Right forelimb (tissue), 1 donor: ENCODE data around the gene GPR6.

Experiments
- DNase-seq: peaks from one replicate; pipeline ENCODE4 v3.0.0-alpha.2; 2018

The GPR6 gene

DNA sequence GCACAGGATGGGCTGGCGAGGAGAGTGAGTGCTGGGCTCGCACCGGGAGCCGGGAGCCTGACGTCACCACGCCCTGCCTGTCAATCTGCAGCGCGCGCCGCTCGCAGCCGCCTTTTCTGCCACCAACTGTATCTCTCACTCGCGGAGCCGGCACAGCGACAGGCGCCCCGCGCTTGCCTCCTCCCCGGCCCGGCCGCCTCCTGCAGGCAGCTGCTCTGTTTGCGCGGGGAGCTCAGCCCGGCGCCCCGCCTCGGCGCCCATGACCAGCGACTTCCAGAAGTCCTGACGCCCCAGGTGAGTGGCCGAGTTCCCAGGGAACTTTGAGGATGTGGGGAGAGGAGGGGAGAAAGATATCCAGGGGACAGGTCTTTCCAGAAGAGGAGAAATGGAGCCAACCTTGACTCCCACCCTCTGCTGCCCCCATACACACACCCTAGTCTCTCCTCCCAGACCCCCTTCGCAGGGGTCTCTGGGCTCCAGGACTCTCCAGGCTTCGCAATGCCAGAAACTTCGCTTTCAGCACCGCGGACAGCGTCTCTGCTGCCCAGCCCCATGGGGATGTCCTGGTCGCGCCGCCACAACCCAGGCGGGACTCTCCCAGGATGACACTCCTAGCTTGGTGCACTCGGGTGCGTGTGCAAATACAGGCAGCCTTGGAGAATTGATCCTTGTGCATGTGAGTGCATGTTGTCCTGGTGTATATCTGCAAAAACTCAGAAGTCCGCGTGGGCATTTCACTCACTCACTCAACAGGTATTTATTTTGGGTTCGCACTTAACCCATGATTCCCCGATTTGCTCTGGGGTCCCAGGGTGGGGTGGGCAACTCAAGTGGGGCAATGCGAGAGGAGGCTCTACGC lies at the start of gene GPR6:
Gene GPR6 (plus strand): TSS at position 138 of the 859 bp plus-strand sequence. CDS start 802 bp downstream, outside the sequence.
- DNase-seq: peak; percentile 77

- no peak for DNase-seq
Measured at GRCh38 chr6:109934293-109934692, 43.8 kb upstream of the GPR6 start.

- DNase-seq: no peak
Measured at GRCh38 chr6:109939654-109940053, 38.5 kb upstream of the GPR6 start.

DNA sequence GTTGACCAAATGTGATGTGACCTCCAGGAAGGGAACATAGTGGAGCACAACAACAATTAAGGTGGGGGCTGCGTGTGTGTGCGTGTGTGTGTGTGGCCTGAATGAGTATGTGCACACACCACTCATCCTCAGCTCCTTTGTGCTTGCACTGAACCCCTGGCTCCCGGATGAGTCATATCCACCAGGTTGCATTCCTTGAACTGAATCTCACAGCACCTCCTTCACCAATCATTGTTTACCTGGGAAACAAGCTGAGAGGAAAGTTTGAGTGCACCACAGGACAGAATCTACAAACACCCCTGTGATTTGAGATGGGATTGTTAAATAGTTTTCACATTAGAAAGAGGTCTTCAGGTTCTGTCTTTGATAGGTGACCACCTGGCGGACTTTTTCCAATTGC lies 33.7 kb upstream of the GPR6 start:
- DNase-seq: no peak

- DNase-seq: no peak
Measured at GRCh38 chr6:109945091-109945490, 33.0 kb upstream of the GPR6 start.

DNA sequence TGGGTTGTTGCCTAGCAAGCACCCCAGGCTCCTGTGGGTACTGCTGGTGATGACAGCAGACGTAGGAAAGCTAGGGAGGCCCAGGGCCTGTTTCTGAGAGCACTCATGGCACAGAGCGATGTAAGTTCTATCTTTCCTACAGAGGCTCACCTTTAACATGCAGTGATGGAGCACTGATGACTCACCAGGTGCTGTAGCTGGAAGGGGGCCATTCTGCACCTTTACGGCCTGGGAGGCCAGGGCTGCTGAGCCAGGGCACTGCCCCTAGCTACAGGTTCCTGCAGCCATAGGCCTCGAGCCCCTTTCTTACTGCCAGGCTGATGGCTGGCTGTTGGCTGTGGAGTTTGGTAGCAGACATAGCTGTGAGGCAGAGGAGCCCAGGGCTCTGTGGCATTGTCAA lies 31.1 kb upstream of the GPR6 start:
- no peak for DNase-seq

DNA sequence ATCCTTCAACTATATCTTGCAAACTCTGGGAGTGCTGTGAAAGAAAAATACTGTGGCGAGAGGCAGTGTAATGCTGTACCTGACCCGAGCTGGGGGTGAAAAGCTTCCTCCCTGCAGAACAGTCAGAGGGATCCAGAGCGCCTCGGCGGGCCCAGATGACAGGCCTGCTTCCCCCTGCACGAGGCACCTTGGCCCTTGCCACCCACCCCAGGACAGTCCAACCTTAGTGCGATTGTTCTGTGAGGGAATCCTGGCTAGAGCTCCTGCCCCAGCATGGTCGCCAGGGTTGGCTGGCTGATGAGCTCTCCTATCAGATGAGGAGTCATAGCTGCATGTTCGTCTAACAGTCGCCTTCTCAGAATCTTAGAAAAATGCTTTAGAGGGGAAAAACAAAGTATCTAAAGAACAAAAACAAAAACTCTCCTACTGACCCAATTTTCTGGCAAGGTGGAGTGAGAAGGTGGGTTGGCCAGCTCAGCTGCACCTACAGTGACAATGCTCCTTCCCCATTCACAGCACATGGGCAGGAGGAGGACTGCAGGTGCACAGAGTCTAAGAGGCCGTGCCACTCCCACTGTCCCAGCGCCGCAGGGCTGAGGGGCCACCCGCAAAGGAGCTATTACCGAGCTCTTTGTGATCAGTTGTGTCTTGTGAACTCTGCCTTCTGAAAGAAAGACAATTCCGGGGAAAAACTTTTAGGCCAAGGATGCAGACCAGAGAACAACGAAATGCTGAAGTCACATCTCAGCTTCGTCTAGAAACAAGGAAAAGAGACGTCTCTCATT lies 28.6 kb upstream of the GPR6 start:
- no peak for DNase-seq

DNA sequence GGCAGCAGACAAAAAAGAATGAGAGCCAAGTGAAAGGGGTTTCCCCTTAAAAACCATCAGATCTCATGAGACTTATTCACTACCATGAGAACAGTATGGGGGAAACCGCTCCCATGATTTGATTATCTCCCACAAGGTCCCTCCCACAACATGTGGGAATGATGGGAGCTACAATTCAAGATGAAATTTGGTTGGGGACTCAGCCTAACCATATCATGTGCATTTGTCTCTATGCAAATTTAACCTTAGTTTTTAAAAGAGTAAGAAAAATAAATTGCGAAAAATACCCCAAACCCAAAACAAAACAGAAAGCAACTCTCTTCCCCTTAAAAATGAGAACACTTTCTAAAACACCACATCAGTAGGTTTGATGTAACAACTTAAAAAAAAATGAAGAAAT lies 22.6 kb upstream of the GPR6 start:
- no peak for DNase-seq

GRCh38 chr6:109958626-109959025 lies 19.5 kb upstream of the GPR6 start:
- DNase-seq: no peak

- DNase-seq: no peak
Measured at GRCh38 chr6:109961611-109962041, 16.5 kb upstream of the GPR6 start.

GRCh38 chr6:109962271-109962670 lies 15.8 kb upstream of the GPR6 start:
- DNase-seq: no peak

DNA sequence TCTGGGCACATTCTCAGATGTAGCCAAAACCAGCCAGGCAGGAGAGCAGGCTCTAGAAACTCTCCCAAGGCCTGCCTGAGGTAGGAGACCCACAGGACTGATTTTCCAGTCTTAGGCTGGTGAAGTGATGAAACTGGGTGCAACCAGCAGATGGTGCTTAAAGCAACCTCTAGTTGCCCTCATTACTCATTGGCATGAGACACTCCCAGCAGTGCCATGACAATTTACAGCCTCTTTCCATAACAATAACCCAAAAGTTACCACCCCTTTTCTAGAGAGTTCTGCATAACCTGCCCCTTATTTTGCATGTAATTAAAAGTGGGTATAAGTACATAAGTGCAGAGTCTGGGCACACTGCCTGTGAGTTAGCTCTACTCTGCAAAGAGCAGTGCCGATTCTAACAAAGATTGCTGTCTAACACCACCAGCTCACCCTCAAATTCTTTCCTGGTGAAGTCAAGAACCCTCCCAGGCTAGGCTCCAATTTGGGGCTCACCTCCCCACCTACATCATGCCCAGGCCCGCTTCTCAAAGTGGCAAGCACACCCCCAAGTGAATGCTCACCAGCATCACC lies 14.4 kb upstream of the GPR6 start:
- no peak for DNase-seq

DNA sequence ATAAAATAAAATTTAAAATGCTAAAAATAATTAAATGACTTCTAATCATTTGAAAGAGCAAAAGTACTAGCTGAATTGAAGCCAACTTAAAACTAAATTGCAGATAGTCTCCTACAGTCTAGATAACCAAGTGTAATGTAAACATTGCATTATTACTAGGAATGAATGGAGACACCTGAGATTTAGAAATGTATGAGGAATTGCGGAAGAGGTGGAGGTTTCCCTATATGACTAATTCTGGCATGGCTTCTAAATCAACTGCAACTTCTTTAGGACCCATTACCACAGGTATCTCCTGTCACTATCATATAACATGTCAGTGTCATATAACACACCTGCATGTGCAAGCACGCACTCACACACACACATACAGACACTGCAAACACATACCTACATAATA lies 13.2 kb upstream of the GPR6 start:
- no peak for DNase-seq

DNA sequence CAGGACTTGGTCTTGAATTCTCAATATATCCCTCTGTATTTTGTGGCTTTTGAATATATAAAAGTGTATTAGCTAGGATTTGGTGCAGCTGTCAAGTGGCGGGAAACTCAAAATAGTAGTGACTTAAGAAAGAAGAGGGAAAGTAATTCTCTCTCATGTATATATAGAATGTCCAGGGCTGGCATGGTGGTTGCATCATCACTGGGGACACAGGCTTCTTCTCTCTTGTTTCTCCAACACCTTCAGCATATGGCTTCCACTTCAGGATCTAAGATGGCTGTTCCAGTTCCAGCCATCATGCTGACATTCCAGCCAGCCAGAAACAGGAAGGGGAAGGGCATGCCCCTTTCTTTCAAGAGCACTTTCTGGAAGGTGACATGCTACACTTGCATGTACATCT lies 11.8 kb upstream of the GPR6 start:
- no peak for DNase-seq

- DNase-seq: no peak
Measured at GRCh38 chr6:109977791-109978173, 329 bp upstream of the GPR6 start.

- no peak for DNase-seq
Measured at GRCh38 chr6:109979033-109979921, 1.2 kb downstream of the GPR6 start.

GRCh38 chr6:109984410-109984809 lies 6.3 kb downstream of the GPR6 start:
- no peak for DNase-seq

DNA sequence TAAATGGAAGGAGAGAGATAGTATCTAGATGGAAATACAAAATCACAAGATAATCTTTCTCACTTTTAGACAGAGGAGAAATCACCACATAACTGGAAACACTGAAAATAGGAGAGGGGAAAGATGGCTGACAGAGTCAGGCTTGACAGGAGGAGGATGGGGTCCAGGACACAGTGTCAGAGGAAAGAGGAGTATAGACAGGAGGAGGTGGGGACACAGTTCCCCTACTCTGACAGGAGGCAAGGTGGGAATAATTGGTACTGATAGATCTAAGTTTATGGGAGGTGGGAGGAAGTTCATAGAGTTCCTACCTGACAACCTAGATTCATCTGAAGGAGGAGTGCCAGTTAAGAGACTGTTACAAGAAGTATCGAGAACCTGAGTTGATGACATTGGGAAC lies 9.1 kb downstream of the GPR6 start:
- DNase-seq: no peak

DNA sequence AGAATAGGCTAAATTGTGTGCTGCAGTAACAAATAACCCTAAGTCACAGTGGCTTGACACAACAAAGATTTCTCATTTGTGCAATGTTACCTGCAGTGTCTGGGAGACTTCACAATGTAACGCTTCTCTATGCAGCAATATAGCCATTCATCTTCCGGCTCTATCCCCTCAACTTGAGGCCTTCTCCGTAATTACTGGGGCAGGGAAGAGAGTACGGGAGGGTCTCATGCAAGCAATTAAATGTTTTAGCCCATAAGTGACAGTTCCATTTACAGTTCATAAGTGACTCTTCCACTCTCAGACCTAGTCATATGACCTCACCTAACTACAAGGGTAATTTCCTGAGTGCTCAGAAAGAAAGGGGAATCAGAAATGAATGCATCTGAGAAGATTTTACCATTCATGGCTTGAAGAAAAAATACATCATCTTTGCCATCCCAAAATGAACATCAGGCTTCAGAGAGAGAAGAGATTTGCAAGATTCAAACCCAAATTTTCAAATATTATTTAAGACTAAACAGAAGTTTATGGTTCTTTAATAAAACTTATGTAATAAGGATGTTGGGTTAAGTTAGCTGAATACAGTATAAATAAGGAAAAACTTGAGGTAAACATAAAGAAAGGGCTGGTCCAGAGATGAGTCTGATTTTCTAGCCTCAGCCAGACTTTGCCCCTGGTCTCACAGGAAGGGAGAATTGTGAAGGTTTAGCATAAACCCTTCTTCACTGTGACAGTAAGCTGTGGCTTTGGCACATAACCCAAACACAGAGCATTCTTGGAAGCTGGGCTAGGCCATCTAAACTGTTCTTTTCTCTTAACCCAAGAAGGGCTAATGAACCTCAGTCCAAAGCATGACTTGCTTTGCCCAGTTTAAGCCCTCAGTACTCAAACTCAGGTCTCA lies 13.3 kb downstream of the GPR6 start:
- no peak for DNase-seq

DNA sequence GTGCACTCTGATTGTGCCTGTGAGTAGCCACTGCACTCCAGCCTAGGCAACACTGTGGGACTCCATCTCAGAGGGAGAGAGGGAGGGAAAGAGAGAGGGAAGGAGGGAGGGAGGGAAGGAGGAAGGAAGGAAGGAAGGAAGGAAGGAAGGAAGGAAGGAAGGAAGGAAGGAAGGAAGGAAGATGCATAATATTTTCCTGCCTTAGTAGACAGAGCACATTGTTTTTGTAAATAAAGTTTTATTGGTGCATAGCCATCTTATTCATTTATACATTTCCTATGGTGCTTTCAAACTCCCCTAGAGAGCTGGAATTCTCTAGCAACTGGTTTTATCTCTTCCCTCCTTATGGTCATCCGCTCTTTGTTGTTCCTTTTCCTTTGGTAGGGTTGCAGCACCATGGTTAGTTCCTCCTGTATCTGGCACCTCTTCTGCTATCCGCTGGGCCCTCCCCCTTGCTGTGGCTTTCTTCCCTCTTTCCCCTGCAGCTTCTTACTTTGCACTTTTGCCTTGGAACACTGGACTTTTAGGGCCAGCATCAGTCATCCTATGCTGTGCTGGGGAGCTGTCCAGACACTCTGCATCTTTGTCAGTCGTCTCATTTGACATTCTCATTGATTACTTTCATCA lies 20.2 kb downstream of the GPR6 start:
- no peak for DNase-seq

DNA sequence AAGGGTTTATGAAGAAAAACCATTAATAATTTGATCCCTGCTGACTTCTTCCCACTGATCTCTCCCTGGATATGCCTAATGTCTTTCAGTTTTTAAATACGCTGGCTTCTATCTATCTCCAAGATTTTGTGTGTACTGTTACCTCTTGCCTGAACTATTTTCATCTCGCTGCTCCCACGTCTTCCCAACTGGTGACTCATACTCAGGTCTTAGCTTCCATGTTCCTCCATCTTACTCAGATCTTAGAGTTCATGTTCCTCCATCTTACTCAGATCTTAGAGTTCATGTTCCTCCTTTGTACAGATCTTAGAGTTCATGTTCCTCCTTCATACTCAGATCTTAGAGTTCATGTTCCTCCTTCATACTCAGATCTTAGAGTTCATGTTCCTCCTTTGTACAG lies 21.6 kb downstream of the GPR6 start:
- DNase-seq: no peak
